Glomerular visceral epithelial cell (primary cell): Measurements from ENCODE around the gene RGS14.
"Not testable (repeated sequence)": the region's sequence is repeated elsewhere in the genome, so short reads cannot be mapped to it uniquely, and the experiment has no call there.

Experiments used
- DNase-seq: peaks from one replicate; pipeline ENCODE4 v3.0.0-alpha.2; 2016; ENCODE audit errors: extremely low spot score

Gene RGS14

GRCh38 chr5:177364159-177364962, 6.6 kb downstream of the RGS14 start:
- no peak for DNase-seq

GRCh38 chr5:177365845-177366527, 8.3 kb downstream of the RGS14 start:
- DNase-seq = no peak

- no peak for DNase-seq
Observed at GRCh38 chr5:177366528-177367322, 9.0 kb downstream of the RGS14 start.

GRCh38 chr5:177367323-177367848, 9.7 kb downstream of the RGS14 start:
- DNase-seq = no peak

- DNase-seq = no peak
Observed at GRCh38 chr5:177367981-177368868, 10.5 kb downstream of the RGS14 start.

GRCh38 chr5:177368869-177369644, 11.3 kb downstream of the RGS14 start:
- peak; percentile 42 for DNase-seq

GRCh38 chr5:177369645-177370440, 12.1 kb downstream of the RGS14 start:
- no peak for DNase-seq

- peak; percentile 94 for DNase-seq
Observed at GRCh38 chr5:177370488-177371119, 12.9 kb downstream of the RGS14 start.

GRCh38 chr5:177371120-177372033, 13.7 kb downstream of the RGS14 start:
- no peak for DNase-seq

- no peak for DNase-seq
Observed at GRCh38 chr5:177372034-177372896, 14.5 kb downstream of the RGS14 start.

- DNase-seq = no peak
Observed at GRCh38 chr5:177372910-177373309, 15.2 kb downstream of the RGS14 start.

GRCh38 chr5:177373806-177374205, 16.1 kb downstream of the RGS14 start:
- no peak for DNase-seq

- DNase-seq = no peak
Observed at GRCh38 chr5:177374211-177374610, 16.5 kb downstream of the RGS14 start.

- not testable (repeated sequence) for DNase-seq
Observed at GRCh38 chr5:177375516-177375915, 17.8 kb downstream of the RGS14 start.

GRCh38 chr5:177376107-177376506, 18.4 kb downstream of the RGS14 start:
- no peak for DNase-seq

- DNase-seq = no peak
Observed at GRCh38 chr5:177377851-177378776, 20.4 kb downstream of the RGS14 start.
